DMS 273 treated with DMSO at 0.1 percent for 48 hours (cell line): ENCODE measurements around the gene BBX.
A peak's percentile ranks its signal among the peaks of the same experiment; 100 is the strongest.

Experiments
- DNase-seq: peaks from one replicate; lab custom pipeline; 2025; lab: John Stamatoyannopoulos, UW

BBX gene

DNA sequence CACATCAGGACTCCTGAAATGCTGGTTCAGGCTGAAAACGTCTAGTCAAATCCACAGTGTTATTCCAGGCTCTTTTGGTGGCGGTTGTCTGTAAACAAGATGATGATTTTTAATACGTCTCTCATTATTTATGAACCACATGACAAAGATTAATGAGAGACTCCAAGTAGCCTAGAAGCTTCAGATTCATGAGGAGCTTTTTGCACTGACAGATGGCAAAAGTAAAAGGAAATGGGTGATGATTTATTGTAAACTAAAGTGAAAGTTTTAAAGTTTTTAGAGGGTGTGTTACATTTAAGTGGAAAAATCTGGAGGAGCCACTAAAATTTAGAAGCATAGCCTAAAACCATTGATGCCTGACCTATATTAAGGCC is 77.0 kb downstream of the BBX start:
- peak; percentile 21 for DNase-seq

DNA sequence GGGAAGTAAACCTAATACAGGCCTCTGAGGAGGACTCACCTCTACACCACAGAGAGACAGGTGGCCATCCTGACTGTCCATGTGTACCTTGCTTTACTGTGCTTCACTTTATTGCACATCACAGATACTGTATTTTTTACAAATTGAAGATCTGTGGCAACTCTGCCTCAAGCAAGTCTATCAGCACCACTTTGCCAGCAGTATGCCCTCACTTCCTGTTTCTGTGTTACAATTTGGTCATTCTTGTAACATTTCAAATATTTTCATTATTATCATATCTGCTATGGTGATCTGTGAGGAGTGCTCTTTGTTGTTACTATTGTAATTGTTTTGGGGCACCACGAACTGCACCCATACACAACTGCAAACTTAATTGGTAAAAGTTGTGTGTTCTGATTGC is 78.0 kb downstream of the BBX start:
- no peak for DNase-seq

DNA sequence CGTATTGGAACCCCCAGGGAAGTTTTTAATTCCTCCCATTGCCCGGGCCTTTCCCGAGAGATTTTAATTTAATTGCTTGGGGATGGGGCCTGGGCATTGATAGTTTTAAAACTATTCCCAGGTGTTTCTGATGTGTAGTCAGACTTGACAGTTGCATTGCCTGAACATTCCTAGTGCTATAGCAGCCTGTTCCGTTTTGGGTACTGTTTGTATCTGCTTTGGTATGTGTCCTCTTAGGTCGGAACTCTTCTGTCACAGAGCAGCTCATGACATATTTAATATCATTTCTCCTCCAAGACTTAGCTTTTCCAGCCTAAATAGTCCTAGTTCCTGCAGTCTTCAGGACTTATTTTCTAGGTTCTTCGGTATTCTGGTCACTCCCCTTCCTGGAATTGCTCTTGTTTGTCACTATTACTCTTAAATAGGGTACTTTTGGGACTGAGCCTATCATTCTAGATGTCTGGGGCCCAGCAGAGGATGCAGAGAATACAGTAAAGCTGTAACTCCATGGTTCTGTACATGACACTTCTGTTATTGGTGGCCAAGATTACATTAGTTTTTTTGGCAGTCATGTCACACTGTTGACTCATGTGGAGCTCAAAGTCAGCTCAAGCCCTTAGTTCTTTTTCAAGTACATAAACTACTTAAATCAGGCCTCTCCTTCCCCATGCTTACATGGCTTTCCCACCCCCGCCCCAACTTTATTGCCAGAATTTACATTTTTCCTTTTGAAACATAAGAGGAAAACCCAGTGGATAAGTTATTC is 81.5 kb downstream of the BBX start:
- DNase-seq = no peak

DNA sequence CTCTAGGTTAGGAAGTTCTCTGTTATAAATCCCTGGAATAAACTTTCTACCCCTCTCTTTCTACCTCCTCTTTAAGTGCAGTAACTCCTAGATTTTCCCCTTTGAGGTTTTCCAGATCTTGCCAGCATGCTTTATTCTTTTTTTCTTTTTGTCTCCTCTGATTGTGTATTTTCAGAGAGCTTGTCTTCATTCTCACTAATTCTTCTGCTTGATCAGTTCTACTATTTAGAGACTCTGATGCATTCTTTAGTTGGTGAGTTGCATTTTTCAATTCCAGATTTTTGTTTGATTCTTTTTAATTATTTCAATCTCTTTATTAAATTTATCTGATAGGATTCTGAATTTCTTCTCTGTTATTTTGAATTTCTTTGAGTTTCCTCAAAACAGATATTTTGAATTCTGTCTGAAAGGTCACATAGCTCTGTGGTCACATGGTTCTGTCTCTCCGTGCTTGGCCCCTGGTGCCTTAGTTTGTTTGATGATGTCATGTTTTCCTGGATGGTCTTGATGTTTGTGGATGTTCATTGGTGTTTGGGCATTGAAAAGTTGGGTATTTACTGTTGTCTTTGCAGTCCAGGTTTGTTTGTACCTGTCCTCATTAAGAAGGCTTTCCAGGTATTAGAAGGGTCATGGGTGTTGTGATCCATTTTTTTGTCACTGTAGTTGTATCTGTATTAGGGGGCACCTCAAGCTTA is 89.2 kb downstream of the BBX start:
- DNase-seq = no peak

DNA sequence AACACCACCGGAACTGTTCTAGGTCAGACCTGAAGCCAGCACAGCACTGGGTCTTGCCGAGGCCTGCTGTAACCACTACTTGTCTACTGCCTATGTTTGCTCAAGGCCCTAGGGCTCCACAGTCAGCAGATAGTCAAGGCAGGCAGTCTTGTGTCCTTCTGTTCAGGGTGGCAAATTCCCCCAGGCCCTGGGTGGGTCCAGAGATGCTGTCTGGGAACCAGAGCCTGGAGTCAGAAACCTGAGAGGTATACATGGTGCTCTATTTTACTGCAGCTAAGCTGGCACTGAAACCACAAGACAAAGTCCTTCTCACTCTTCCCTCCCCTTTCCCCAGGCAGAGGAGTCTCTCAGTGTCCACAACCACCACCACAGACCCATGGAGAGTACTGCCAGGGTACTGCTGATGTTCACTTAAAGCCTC is 89.9 kb downstream of the BBX start:
- no peak for DNase-seq

DNA sequence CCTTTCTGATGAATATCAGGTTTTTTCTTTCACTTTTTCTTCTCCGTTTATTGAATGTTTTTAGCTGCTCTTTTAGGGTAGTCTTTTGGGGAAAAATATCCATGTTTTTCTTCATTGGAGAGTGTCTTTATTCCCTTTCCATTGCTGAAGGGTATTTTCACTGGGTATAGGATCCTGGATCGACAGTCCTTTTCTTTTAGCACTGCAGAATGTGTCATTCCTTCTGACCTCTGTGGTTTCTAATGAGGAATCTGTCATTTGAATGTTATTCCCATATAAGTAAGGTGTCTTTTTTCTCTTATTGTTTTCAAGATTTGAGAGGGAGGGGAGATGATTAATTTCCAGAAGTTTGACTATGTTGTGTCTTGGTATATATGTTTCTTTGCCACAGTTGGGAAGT is 96.8 kb downstream of the BBX start:
- DNase-seq = no peak

DNA sequence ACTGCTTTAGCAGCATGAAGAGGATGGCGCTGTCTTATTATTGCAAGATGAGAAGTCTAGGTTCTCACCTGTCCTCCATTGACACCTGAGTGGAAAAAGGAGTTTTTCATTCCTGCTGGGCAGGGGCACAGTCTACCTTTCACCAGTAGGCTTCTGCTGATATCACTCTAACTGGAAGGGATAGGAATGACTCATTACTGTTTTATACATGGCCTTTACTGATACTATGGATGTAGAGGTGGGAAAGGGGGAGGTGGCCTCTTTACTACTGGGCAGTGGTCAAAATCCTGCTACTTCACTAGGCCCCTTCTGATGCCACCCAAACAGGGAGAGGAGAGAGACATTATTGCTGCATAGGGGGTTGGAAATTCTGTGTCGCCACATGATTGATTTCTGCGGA is 97.8 kb downstream of the BBX start:
- DNase-seq = no peak

DNA sequence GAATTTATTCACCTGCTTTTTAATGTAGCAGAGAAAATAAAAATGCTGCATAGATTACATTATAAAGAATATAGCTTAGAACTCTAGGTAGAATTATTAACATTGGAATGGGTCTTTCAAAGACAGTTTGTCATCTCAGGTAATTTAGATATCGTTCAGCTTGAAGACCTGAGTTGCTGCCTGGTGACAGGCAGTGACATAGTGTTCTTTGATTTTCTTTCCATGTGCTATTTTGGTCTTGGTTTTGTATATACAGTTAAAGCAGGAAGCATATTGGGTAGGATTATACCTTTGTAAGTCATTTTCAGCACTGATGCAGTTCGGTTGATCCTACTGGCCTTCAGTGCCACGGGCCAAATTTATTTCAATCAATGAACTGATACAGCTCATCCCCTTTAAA is 98.7 kb downstream of the BBX start:
- no peak for DNase-seq

DNA sequence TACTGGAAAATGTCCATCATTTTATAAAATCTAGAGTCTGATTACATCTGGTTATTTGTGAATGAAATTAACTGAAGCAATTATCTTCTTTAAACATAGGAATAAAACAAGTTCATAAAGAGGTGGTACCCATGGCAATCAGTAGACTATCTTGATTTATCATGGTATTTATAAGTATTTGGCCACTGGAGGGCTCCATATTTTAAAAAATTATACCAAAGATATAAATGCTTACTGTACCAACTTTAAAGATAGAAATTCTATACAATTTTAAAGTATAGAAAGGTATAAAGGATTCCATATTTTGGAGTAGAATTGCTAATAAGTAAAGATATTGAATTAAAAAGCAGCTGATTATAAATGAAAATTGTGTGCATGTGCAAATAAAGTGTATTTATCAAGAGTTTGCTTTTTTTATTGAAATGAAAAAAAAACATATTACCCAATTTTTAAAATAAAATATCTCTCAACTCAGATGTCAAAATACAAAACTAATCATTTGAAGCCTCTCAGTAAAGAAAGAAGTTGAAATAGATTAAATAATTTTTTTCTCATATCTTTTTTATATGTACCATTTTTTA is 105.3 kb downstream of the BBX start:
- DNase-seq = no peak

DNA sequence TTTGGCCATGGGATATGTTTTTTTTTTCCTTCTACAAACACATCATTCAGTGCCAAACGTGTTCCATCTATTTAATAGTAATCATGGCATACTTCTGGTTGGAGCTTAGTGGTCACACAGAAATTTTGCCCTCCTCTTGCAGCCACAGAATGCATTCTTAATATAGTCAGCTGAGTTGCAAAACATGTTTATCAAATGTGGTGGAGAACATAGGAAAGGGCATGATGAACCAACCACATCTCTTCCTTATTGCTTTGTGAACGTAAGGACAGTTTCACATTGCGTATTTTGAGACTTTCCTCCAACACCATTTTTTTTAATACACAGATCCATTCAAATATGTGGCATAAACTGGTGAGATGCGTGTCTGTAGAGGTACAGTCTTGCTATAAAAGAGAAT is 106.8 kb downstream of the BBX start:
- DNase-seq = no peak

DNA sequence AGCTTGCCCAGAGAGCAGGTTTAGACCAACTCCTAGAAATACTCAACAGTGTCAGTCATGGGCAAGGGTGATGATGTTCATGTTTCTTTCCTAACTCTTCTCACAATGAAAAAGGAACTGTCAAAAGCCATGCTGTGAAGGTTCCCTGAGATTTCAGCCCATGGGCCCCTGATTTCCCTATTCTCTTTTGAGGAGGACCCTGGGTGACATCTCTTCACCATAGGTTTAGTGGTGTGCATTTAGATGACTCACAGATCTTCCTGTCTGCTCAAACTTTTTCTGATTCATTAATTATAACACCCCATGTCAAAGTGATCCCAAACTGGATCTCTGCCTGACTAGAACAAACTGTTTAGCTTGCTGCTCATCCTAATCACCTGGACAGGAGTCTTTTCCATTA is 108.0 kb downstream of the BBX start:
- DNase-seq = no peak

DNA sequence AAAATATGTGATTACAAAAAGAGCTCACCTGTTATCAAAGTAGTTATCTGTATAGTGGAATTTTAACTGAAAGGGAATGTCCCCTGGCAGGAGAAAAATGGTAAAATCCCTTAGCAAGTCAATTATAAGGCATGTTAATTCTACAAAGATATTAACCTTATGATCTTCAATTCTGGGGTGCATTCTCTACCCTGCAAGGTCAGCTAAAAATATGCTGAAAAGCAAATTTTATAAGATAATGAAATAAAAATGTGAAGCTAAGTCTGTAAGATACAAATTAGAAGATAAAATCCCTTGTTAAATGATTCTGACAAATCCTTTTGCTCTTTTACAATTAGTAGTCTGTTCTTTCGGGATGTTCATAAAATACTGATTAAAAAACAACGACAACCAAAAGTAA is 109.8 kb downstream of the BBX start:
- DNase-seq = no peak

DNA sequence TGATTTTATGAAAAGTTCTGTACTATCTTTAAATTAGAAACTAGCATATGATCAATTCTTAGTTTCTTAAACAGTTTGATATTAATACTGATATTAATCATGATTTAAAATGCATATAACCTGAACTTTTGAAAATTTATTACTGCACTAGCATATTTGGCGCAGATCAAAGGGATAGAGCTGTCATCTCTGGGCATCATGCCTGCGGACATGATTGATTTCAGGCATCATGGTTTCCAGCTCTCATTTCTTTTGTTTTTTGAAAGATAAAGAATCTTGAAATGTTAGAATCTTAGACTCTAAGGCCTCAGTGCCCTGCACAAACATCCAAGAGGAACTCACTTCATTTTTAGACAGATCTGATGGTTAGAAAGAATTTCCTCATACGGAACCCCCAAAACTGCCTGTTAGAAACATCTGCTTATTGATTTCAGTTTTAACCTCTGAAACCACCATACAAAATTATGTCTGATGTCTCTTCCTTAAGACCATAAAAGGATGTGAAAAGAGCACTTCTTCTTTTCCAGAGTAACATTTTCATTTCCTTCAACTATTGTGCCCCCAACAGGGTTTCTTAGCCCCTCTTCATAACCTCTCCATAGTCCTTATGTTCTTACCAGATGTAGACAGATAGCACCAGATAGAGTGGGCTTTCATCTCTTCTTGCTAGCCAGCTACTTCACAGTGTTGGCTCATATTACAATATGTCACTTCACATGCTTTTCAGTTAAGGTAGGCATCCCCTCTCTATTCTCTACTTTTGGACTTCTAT is 110.8 kb downstream of the BBX start:
- no peak for DNase-seq

DNA sequence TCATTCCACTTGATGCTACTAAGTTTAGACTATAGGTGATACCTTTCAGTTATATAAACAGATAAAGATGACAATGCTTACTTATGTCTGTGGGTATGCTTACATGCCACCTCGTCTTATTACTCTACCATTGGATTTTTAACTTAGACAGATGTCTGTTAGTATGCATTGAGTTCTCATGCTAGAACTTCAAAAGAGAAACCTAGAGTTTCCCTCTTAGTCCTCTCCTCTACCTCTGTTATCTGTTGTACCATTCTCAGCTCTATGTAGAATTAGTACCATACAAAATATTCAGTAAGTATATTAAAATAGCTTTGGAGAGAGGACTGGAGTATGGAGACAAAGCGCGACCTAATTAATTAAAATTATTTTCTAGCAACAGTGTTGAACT is 111.3 kb downstream of the BBX start:
- DNase-seq = no peak

DNA sequence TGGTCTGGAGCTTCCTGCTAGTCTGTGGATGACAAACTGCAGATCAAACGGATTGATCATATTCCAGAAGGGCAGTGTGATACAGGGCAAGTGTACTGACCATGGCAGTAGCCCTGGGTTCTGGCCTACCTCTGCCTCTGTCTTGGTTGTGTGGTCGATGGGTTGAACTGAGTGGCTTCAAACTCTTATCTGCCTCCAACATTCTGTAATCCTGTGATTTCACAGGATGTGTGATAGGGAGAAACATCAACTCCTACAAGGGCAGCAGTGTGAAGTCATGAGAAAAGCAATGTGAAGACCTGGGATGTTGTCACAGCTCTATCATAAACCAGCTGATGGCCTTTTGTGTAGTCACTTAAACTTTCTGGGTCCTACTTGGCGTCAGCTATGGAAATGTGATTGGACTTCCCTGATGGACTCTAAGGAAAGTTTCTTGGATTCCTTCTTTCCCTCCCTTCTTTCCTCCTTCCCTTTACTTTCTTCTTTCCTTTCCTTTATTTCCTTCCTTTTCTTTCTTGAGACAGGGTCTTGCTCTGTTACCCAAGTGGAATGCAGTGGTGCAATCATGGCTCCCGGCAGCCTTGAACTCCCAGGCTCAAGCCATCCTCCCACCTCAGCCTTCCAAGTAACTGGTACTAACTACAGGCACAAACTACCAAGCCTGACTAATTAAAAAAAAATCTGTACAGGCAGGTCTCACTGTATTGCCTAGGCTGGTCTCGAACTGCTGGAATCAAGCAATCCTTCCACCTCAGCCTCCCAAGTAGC is 114.8 kb downstream of the BBX start:
- DNase-seq = no peak

DNA sequence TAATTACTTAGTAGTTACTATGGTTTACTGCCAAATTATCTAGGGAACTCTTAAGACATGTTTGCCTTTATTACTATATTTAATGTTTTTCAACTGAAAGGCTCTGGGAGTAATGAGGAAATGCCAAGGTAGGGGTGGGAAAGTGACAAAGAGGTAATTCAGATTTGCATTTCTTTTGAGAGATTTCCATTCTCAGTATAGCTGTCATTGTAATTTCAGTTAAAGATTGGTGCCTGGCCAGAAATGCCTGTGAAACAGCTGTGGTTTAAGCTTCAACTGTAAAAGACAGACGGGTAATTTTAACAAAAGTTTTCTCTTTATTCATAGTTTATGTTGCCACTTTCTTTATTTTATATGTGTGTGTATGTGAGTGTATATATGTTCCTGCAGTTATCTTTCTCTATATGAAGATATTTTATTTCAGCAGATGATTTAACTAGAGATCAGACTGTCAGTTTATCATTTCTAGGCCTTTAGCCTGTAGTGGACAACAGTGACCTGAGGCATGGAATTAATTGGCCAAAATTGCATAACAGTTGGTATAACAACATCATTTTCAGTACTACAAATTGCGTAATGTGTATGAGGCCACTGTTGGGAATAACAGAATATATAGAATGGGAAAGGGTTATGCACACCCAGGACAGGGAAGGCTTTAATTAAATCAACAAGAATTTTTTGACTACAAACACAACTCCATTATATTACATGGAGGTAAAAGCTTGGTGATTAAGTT is 119.0 kb downstream of the BBX start:
- DNase-seq = no peak

DNA sequence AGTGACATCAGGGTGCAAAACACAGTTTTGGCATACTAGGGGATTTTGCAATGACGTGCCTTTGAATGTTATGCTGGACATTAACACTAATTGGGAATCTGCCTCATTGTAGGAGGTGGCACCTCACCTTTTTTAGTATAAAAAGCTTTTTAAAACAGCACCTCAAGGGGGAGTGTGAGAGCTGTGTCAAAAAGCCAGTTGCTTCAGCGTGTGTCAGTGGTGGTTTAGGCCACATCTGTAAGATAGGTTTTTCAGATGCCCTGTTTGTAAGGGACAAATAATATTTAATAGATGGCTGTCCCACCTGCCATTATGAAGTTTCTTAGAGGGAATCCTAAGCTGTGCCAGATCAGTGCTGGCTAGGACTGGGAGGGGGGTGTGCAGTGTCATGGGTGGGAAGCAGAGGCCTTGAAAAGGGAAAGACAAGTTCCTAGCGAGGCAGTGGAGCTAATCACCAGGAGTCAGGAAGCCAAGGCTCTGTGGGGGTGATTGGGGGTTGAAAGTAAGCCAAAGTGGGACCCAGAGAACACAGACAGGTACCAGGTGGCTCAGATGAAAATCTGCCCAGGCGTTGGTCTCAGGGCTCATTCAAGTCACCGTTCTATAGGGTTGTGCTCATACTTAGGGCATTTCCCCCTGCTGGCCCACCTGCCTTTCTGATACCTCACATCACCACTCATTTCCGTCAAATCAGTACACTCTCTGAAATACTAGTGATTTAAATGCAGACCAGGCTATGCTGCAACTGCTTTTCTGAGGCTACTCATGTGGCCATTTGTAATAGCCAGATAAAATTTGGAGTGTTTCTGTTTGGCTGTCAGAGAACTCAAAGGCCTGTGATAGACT is 120.5 kb downstream of the BBX start:
- no peak for DNase-seq

DNA sequence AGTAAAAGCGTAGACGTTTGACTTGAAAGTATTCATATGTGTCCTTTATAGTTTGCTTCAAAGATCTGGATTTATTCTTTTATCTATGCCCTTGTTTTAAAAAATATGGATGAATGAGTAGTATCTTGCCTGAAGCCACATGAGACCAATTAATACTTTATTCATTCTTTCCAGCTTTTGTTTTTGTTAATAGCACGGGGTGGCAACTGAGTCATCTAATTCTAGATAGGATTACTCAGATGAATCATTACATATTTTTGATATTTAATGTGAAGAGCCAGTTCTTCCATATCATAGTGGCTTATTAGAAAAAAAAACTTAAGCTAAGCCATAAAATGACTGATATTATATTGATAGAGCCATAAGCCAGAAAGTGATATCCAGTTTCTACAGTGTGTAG is 121.9 kb downstream of the BBX start:
- no peak for DNase-seq

DNA sequence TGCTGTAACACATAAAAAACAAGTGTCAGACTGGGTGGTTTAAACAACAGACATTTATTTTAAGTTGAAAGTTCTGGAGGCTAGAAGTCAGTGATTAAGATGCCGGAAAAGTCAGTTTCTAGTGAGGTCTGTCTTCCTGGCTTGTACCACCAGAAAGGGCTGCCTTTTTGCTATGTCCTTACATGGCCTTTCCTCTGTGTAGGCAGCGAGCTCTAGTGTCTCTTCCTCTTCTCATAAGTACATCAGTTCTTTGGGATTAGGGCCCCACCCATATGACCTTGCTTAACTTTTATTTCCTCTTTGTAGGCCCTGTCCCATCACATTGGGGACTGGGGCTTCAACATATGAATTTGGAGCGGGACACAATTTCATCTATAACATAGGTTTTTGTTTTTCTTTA is 128.0 kb downstream of the BBX start:
- no peak for DNase-seq

DNA sequence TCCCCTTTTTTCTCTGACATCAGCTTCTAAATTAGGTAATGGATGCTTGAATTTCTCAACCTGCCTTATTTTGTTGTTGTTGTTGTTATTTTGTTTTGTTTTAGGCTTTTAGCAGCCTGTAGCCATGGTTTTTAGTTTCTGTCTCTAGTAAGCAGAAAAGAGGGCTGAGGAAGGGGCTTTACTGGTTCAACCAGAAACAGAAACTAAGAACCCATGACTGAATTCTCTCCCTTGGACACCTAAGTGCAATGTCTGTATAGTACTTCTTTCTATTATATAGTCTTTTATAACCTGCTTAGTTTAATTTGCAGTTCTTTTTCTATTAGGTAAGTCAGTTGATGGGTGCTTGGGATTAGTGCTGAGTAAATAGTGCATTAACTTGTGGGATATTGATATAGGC is 129.0 kb downstream of the BBX start:
- DNase-seq = no peak
